ENCODE results near the gene DUSP19. TPM values are rescaled to one million over a fixed set of nuclear protein-coding genes. Genes with fewer than 3 reads are reported as not detected.
A peak's percentile ranks its signal among the peaks of the same experiment; 100 is the strongest.

The DUSP19 gene
- total RNA-seq (2.7 TPM), polyA plus RNA-seq (ENCODE audit: insufficient read depth in 1 of 8, insufficient read length in 8 of 8, low replicate concordance in 1 of 8) (1 to 10 TPM; 1.6 to 2.3 (median 1.9) TPM)
- long read RNA-seq, donor 1, full-length matches to known transcripts, result 1 of 1 reads
- long read RNA-seq, donor 1, partial matches to known transcripts, result 0 of 1 reads
- long read RNA-seq, donor 1, other reads (novel, unspliced or antisense), result 0 of 1 reads
- long read RNA-seq, donor 2, result 0 reads
- long read RNA-seq, donor 3, result 0 reads
- long read RNA-seq, donor 4, full-length matches to known transcripts, result 1 of 1 reads
- long read RNA-seq, donor 4, partial matches to known transcripts, result 0 of 1 reads
- long read RNA-seq, donor 4, other reads (novel, unspliced or antisense), result 0 of 1 reads
- long read RNA-seq, donor 5, result 0 reads
- long read RNA-seq, donor 6, result 0 reads
- long read RNA-seq, donor 7, result 0 reads
- long read RNA-seq, donor 8, result 0 reads
- long read RNA-seq, donor 9, result 0 reads
- long read RNA-seq, donor 10, result 0 reads
- long read RNA-seq, donor 11, result 0 reads

- Histone ChIP-seq H3K9me3 (replicated peaks; ENCODE audit: control insufficient read depth, low read depth, low read length) (no peaks in the 10 kb centered on the region), H3K27me3 (ENCODE audit: control insufficient read depth, insufficient read depth, low read length) (peaks cover 4% of the 10 kb centered on the region), H3K4me1 (ENCODE audit: control insufficient read depth, insufficient read depth, low read length) (no peaks in the 10 kb centered on the region), H3K36me3 (ENCODE audit: control insufficient read depth, insufficient read depth, low read length) (no peaks in the 10 kb centered on the region), H3K27ac (ENCODE audit: low read length) (peak within 1 kb of the TSS; percentile 95), H3K4me3 (ENCODE audit: low read length) (peak within 1 kb of the TSS; percentile 79)
- WGBS (ENCODE audit: insufficient coverage), result 0% methylated on average over 13 of the region's 20 CpGs
- DNase-seq, result peak; percentile 98
Observed at GRCh38 chr2:183078464-183079138, at the start of gene DUSP19. TSS of gene DUSP19 (plus strand) at chr2:183078747. CDS start at chr2:183078934, 187 bp downstream.

- DNase-seq, result no peak
- no peaks in the 10 kb centered on the region for H3K36me3 ChIP-seq (ENCODE audit: control insufficient read depth, insufficient read depth, low read length)
- H3K4me3 ChIP-seq (ENCODE audit: low read length), result no peak overlapping the region
- no peaks in the 10 kb centered on the region for H3K9me3 ChIP-seq (replicated peaks; ENCODE audit: control insufficient read depth, low read depth, low read length)
- no peak overlapping the region for H3K27ac ChIP-seq (ENCODE audit: low read length)
- no peaks in the 10 kb centered on the region for H3K27me3 ChIP-seq (ENCODE audit: control insufficient read depth, insufficient read depth, low read length)
- 60% methylated on average over 1 of the region's 2 CpGs for WGBS (ENCODE audit: insufficient coverage)
- peaks cover 5% of the 10 kb centered on the region for H3K4me1 ChIP-seq (ENCODE audit: control insufficient read depth, insufficient read depth, low read length)
Observed at GRCh38 chr2:183029219-183029618, 49.3 kb upstream of the DUSP19 start.

GRCh38 chr2:183031911-183032794 lies 46.4 kb upstream of the DUSP19 start:
- H3K27ac ChIP-seq (ENCODE audit: low read length), result peak overlapping the region; percentile 31
- no peak overlapping the region for H3K4me3 ChIP-seq (ENCODE audit: low read length)
- no peaks in the 10 kb centered on the region for H3K27me3 ChIP-seq (ENCODE audit: control insufficient read depth, insufficient read depth, low read length)
- H3K9me3 ChIP-seq (replicated peaks; ENCODE audit: control insufficient read depth, low read depth, low read length), result no peaks in the 10 kb centered on the region
- no peaks in the 10 kb centered on the region for H3K36me3 ChIP-seq (ENCODE audit: control insufficient read depth, insufficient read depth, low read length)
- WGBS (ENCODE audit: insufficient coverage), result no CpG with 5 or more reads among the region's 4 CpGs
- H3K4me1 ChIP-seq (ENCODE audit: control insufficient read depth, insufficient read depth, low read length), result peaks cover 3% of the 10 kb centered on the region
- peak; percentile 73 for DNase-seq

- peaks cover 3% of the 10 kb centered on the region for H3K27me3 ChIP-seq (ENCODE audit: control insufficient read depth, insufficient read depth, low read length)
- H3K4me1 ChIP-seq (ENCODE audit: control insufficient read depth, insufficient read depth, low read length), result peaks cover 5% of the 10 kb centered on the region
- H3K4me3 ChIP-seq (ENCODE audit: low read length), result no peak overlapping the region
- no peak overlapping the region for H3K27ac ChIP-seq (ENCODE audit: low read length)
- no CpG with 5 or more reads among the region's 1 CpG for WGBS (ENCODE audit: insufficient coverage)
- no peaks in the 10 kb centered on the region for H3K9me3 ChIP-seq (replicated peaks; ENCODE audit: control insufficient read depth, low read depth, low read length)
- DNase-seq, result no peak
- no peaks in the 10 kb centered on the region for H3K36me3 ChIP-seq (ENCODE audit: control insufficient read depth, insufficient read depth, low read length)
Observed at GRCh38 chr2:183033951-183034350, 44.6 kb upstream of the DUSP19 start.

GRCh38 chr2:183034806-183035205 lies 43.7 kb upstream of the DUSP19 start:
- Histone ChIP-seq H3K27me3 (ENCODE audit: control insufficient read depth, insufficient read depth, low read length) (peaks cover 3% of the 10 kb centered on the region), H3K9me3 (replicated peaks; ENCODE audit: control insufficient read depth, low read depth, low read length) (no peaks in the 10 kb centered on the region), H3K27ac (ENCODE audit: low read length) (peak overlapping the region; percentile 68), H3K4me1 (ENCODE audit: control insufficient read depth, insufficient read depth, low read length) (peaks cover 2% of the 10 kb centered on the region), H3K36me3 (ENCODE audit: control insufficient read depth, insufficient read depth, low read length) (no peaks in the 10 kb centered on the region), H3K4me3 (ENCODE audit: low read length) (no peak overlapping the region)
- DNase-seq, result no peak
- WGBS (ENCODE audit: insufficient coverage), result no CpG with 5 or more reads among the region's 1 CpG

GRCh38 chr2:183035298-183035953 lies 43.1 kb upstream of the DUSP19 start:
- H3K36me3 ChIP-seq (ENCODE audit: control insufficient read depth, insufficient read depth, low read length), result no peaks in the 10 kb centered on the region
- no CpG with 5 or more reads among the region's 2 CpGs for WGBS (ENCODE audit: insufficient coverage)
- H3K27me3 ChIP-seq (ENCODE audit: control insufficient read depth, insufficient read depth, low read length), result peaks cover 3% of the 10 kb centered on the region
- no peak overlapping the region for H3K4me3 ChIP-seq (ENCODE audit: low read length)
- no peaks in the 10 kb centered on the region for H3K9me3 ChIP-seq (replicated peaks; ENCODE audit: control insufficient read depth, low read depth, low read length)
- peaks cover 2% of the 10 kb centered on the region for H3K4me1 ChIP-seq (ENCODE audit: control insufficient read depth, insufficient read depth, low read length)
- peak; percentile 82 for DNase-seq
- peak overlapping the region; percentile 68 for H3K27ac ChIP-seq (ENCODE audit: low read length)

- Histone ChIP-seq H3K36me3 (ENCODE audit: control insufficient read depth, insufficient read depth, low read length) (no peaks in the 10 kb centered on the region), H3K4me3 (ENCODE audit: low read length) (peak overlapping the region; percentile 70), H3K9me3 (replicated peaks; ENCODE audit: control insufficient read depth, low read depth, low read length) (no peaks in the 10 kb centered on the region), H3K4me1 (ENCODE audit: control insufficient read depth, insufficient read depth, low read length) (peaks cover 2% of the 10 kb centered on the region), H3K27me3 (ENCODE audit: control insufficient read depth, insufficient read depth, low read length) (peaks cover 3% of the 10 kb centered on the region), H3K27ac (ENCODE audit: low read length) (peak overlapping the region; percentile 68)
- no CpG with 5 or more reads among the region's 2 CpGs for WGBS (ENCODE audit: insufficient coverage)
- no peak for DNase-seq
Observed at GRCh38 chr2:183035954-183036669, 42.4 kb upstream of the DUSP19 start.

- no peaks in the 10 kb centered on the region for H3K36me3 ChIP-seq (ENCODE audit: control insufficient read depth, insufficient read depth, low read length)
- no peaks in the 10 kb centered on the region for H3K9me3 ChIP-seq (replicated peaks; ENCODE audit: control insufficient read depth, low read depth, low read length)
- no peak for DNase-seq
- peak overlapping the region; percentile 95 for H3K27ac ChIP-seq (ENCODE audit: low read length)
- peaks cover 2% of the 10 kb centered on the region for H3K4me1 ChIP-seq (ENCODE audit: control insufficient read depth, insufficient read depth, low read length)
- peak overlapping the region; percentile 70 for H3K4me3 ChIP-seq (ENCODE audit: low read length)
- H3K27me3 ChIP-seq (ENCODE audit: control insufficient read depth, insufficient read depth, low read length), result peaks cover 3% of the 10 kb centered on the region
- WGBS (ENCODE audit: insufficient coverage), result no CpG with 5 or more reads among the region's 4 CpGs
Observed at GRCh38 chr2:183037074-183037552, 41.4 kb upstream of the DUSP19 start.

All from muscle of leg (tissue), 16 donors.